HG03575 (cell line): ENCODE results near the gene SLX4IP.

ENCODE experiments used
- ATAC-seq: cut with Tn5 transposase; IDR thresholded peaks from one replicate; pipeline ENCODE4 v1.9.1; 2021; ENCODE audit not compliant: unreplicated experiment, insufficient number of reproducible peaks, low FRiP score; ENCODE audit errors: extremely low read depth

The SLX4IP gene

DNA sequence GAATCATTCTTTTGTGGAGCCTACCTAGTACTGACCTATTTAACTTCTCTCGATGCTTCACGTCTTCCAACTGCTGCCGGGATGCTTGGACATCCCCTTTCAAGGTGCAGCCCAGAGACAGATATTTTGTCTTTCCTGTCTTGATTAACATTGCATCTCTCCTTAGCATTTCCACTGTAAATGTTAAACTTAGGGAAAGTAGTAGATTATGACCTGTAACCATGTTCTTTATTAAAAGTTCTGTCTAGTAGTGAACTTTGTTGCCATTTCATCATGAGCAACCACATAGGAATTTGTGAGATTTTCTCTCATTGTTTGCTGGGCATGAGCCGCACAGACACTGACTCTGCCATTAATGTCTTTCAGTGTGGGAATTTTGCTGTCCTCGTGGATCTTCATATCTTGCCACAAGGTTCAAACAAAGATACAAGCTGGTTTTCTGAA, 120.8 kb downstream of the SLX4IP start:
- ATAC-seq = no peak

DNA sequence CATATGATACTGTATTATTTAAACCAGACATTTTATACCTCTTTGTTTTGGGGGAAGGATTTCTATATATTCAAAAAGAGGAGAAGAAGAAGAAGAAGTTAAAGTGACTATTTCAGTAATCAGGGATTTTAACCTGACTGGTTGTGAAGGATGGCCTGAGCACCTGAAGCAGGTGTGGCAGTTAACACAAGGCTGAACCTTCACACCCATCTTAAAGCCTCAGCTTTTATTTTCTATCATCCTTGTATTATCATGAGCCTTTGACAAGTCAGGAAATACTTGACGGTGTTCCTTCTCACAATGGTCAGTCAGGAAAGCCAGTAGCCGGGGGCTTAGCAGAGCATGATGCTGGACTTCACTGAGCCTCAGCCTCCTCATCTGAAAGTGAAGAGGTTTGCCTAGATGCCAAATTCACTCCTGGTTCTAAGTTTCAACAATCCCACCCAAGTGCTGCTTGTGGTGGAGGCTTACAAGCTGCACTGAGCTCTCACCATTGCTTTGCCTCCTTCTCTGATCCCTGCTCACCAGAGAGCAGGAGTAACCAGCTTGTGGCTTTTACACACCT, 121.5 kb downstream of the SLX4IP start:
- ATAC-seq = no peak

- no peak for ATAC-seq
Measured at GRCh38 chr20:10557685-10558084, 122.6 kb downstream of the SLX4IP start.

DNA sequence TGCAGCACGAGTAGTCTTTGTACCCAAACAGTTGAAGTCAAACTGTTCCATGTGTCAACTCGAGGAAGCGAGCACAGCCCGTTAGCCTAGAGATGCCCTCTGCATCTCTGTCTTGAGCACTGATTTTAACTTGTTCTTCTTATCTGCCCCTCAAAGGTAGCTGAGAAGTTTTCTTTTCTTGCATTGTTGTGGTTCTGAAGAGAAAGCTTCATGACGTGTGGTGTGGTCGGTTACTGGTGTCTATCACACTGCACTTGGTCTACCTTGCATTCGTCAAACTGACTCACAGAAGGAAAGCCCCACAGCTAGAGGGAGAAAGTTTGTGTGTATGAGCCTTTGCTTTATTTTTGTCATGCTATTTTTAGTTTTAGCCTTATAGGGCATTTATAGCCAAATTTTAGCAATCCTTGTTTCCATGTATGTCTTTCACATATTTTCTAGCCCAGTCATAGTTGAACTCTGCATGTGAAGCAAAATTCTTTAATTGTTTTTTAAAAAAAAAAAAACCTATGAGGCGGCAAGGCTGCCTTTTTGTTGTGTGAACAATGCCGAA, 123.6 kb downstream of the SLX4IP start:
- peak; percentile 89 for ATAC-seq

DNA sequence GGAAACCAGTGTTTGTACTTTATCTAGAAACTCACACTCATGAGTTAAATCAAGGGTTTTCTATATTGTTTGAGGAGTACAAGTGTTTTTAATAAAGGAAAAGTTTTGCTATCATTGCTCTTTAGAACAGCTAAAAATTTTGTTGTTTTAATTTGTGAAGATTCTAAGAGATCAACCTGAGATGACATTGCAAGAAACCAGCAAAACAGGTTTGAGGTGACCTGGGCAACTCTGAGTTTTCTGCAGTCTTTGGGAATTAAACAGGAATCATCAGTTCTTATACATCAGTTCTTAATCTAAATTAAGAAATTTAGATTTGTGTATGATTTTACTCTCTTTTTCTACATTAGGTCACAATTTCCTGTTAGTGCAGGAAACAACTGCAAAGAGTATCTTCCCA, 124.2 kb downstream of the SLX4IP start:
- ATAC-seq = no peak

GRCh38 chr20:10560686-10561085, 125.6 kb downstream of the SLX4IP start:
- no peak for ATAC-seq

DNA sequence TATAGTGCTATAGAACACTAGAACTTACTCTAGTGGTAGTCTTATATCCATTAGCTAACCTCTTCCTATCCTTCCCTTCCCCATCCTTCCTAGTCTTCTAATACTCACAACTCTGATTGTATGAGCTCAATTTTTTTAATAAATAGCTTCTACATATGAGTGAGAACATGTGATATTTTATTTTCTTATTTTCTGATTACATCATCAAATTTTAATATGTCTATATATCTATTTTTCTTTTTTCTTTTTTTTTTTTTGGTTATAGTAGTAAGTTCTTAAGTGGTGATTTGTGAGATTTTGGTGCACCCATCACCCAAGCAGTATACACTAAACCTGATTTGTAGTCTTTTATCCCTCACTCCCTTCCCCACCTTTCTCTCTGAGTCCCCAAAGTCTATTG, 126.2 kb downstream of the SLX4IP start:
- ATAC-seq = no peak

DNA sequence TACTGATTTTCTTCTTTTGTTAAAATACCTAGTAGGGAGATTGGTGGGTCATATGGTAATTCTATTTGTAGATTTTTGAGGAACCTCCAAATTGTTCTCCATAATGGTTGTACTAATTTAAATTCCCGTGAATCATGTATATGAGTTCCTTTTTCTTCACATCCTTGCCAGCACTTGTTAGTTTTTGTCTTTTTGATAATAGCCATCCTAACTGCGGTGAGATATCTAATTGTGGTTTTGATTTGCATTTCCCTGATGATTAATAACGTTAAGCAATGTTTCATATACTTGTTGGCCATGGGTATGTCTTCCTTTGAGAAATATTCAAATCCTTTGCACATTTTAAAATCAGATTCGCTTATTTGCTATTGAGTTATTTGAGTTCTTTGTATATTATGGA, 127.8 kb downstream of the SLX4IP start:
- no peak for ATAC-seq

GRCh38 chr20:10563935-10564492, 128.9 kb downstream of the SLX4IP start:
- ATAC-seq = no peak

DNA sequence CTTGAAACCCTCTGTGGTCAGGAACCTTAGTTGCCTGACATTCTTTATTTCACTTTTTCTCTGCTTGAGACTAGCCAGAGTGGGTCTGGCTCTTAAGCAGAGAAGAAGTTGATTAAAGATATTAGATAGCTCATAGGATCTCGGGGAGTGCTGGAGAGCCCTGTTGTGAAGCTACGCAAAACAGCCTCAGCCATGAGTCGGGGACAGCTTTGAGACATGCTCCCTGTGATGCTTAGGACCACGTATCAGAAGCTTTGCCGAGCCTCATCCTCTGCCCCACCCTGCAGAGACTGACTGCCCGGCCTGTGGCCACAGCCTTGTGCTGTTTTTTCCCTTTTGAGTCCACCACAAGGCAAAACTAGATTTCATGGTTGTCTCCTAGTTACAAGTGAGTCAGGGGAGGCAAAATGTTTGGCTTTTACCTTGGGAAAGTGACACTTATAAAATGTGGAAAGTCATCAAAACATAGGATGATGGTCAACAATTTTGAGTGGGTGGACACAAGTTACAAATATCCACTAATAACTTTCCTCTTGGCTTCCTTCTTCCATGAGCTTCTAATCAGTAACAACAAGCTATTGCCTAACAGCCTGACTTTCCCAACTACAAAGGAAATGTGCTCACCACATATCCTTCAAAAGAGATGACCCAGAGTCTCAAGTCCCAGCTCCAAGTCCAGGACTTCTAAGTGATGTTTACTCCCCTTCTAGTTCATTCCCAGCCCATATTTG, 130.3 kb downstream of the SLX4IP start:
- ATAC-seq = no peak

DNA sequence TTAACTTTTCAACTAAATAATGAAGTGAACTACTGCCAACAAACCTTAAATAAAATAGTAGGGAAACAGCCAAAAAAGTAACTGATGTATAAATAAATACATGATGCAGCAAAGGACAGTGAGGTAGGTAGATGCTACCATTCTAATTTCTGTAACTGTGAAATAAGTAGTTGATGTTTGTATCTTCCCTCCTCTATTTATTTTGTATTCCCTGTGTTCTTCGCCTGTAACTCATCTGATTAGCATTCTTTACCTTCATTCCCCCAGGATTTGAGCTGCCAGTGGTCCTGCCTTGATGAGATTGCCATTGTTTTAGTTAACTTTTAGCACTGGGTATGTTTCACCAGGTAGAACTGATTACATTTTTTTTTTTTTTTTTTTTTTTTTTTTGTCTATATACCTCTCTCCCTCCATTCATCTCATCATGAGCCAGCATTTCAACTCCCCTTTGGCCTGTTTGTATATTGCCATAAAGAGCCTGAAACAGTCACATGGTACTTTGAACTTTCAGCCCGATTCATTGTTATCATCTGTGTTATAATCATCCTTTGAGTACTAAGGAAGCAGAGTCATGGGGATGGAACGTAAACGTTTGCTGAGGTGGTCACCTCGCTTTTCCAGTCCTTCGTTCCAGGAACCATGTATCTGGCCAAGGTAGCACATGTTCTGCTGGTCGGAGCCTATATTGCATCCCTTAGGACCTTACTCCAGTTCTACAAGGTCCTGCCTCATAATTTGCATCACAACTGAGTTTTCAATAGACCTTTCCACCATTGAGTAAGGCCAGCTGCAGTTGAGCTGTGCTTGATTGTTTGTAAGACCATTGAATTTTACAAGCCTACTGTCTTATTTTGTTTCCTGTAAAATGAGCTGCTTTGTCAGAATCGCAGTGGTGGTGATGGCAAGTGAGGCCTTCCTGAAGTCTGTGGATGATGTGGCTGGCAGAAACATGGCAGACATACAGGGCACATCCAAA, 131.1 kb downstream of the SLX4IP start:
- no peak for ATAC-seq

DNA sequence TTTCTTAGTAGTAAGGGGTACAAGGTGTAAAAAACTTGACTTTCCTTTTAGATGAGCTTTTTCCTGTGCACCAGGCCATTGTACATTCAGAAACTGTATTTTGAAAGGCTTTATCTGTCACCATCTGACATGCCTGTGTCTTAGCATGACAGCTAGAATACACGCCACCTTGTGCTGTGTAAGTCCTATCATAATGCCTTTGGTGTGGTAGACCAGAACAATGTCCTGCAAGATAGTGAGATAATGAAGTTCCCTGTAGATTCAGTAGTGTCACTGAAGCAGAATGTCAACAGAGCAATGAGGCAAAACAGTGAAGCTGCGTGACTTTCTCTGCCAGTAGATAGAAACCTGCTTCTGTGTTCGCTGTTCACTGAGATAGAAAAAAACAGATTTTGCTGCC, 132.9 kb downstream of the SLX4IP start:
- ATAC-seq = no peak

- ATAC-seq = no peak
Measured at GRCh38 chr20:10571313-10571815, 136.3 kb downstream of the SLX4IP start.

DNA sequence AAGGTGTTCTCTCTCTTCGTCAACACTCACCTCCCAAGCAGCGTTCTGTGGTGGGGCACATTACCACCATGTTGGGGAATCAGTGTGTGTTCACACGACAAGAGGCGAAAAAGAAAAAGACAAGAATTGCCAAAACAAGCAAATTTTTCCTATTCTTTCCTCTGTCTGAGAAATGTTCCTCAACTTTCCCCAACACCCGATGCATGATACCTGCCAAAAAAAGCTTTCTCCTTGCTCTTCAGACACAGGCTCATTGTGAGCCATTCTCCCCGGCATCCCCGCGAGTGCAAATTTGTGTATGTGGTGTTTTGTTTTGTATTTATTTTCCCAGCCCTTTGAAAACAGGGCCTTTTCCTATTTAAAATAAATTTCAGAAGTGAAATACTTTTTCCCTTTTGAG, 137.7 kb downstream of the SLX4IP start:
- ATAC-seq = no peak

DNA sequence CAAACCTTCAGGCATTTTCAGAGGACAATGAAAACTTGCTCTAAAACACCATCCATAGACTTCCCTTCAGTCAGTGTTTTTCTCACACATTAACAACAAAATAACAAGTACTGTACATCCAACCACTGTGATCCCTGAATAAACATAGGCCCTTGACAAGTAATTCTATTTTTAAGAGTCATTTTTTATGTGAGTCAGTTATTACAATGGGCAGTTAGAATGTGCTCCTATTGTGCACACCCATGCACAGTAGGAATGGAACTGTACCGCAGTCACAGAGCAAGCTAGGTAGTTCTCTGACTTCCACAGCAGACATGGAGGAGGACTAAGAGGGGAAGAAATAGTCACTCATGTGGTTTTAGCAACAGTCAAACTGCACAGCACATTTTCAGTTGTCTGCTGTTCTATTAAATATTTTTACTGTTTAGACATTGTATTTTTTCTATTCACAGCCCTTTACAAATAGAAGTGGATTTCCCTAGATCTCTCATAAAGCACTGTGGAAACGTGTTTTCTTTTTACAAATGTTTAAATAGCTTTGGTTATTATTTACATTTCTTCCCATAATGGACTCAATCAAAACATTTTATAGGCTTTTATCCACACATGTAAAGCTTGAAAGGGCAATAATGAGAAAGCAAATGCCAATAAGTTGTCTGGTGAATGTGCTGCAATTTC, 138.3 kb downstream of the SLX4IP start:
- ATAC-seq = no peak

DNA sequence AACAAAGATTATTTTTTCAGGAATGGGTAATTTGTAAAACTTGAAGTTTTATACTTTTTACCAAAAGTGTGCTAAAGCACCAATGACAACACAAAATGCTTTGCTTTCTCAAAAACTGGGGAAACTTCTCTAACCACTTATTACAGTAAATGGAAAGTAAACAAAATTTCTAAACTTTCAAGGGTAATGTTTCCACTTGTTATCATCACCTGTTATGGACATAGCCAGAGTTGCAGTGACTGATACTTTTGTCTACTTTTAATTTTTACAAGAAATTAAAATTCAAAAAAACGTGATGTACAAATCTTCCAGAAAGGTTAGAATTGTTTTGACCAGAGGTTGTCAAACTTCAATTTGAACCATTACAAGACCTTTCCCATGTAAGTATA, 138.8 kb downstream of the SLX4IP start:
- no peak for ATAC-seq

DNA sequence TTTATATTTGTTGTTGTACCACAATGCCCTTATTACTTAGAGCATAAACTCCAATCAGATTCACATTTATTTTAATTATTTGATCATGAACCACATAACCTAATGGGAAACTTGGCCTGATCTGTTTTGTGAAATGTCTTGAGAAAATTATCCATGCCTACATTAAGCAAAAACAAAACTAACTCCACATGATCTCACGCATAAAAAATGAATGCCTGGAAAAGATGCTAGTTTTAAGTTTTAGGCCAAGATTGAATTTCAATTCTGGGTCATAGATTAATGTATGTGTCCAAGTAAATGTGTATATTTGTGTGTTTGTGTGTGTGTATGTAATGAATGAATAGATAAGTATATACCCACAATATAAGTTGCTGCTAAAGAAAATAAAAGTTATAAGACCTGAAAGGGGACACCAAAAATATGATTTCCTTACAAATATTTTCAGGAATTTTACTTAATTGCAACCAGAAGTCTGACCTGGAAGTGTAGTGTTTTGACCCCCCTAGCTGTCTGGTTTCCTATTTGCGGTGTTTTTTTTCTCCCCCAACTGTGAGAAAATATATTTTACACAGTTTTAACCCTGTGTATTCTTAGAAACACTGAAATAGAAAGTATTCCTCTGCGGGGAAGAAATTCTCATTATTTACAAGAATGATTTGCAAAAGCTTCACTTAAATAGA, 141.4 kb downstream of the SLX4IP start:
- no peak for ATAC-seq

- no peak for ATAC-seq
Measured at GRCh38 chr20:10577648-10578047, 142.5 kb downstream of the SLX4IP start.
